ENCODE measurements around the gene PRKAR1B. TPM values are rescaled to one million over a fixed set of nuclear protein-coding genes. Genes with fewer than 3 reads are reported as not detected.

Gene PRKAR1B
- total RNA-seq, 1 experiment from 2014 or later, result 43.3 TPM

- Histone ChIP-seq H3K4ac (ENCODE audit: low read depth, low read length) (no peak overlapping the region), H4K20me1 (ENCODE audit: control insufficient read depth, insufficient read depth, insufficient read length) (no peaks in the 10 kb centered on the region), H3K14ac (ENCODE audit: insufficient read depth, low read length) (no peak overlapping the region), H3T11ph (ENCODE audit: low read length) (no peak overlapping the region), H3K27me3 (ENCODE audit: insufficient read depth, low read length) (no peaks in the 10 kb centered on the region), H2AK5ac (ENCODE audit: insufficient read length, low read length) (no peak overlapping the region), H3K23ac (ENCODE audit: insufficient read length, low read depth, low read length) (no peak overlapping the region), H3K9ac (ENCODE audit: extremely low read depth, insufficient read length, low read length) (no peak overlapping the region), H3K79me2 (ENCODE audit: insufficient read depth, low read length) (peaks cover 14% of the 10 kb centered on the region; the same call in 1 of the 2 replicates), H3K18ac (ENCODE audit: insufficient read length, low read depth, low read length) (no peak overlapping the region), H4K91ac (ENCODE audit: insufficient read length, low read depth, low read length) (no peak overlapping the region), H3K27ac (ENCODE audit: insufficient read length, low read depth, low read length) (no peak overlapping the region), H2BK120ac (ENCODE audit: low read depth, low read length, poor library complexity, severe bottlenecking) (no peak overlapping the region), H3K4me2 (ENCODE audit: insufficient read depth, insufficient read length, low read length) (no peak overlapping the region), H3K4me1 (ENCODE audit: insufficient read depth, low read length) (no peaks in the 10 kb centered on the region), H4K8ac (replicated peaks; ENCODE audit: insufficient read length, low read depth, low read length) (no peak overlapping the region), H3K9me3 (ENCODE audit: control insufficient read depth, low read depth, low read length) (peaks cover 15% of the 10 kb centered on the region), H3K79me1 (ENCODE audit: insufficient read depth, low read depth, low read length, poor library complexity, severe bottlenecking) (no peaks in the 10 kb centered on the region), H2BK20ac (ENCODE audit: low read depth, low read length, poor library complexity, severe bottlenecking) (no peak overlapping the region), H2AFZ (ENCODE audit: low read length) (no peak overlapping the region), H4K5ac (ENCODE audit: insufficient read length, low read depth, low read length) (no peak overlapping the region), H2BK15ac (ENCODE audit: low read depth, low read length) (no peak overlapping the region), H3K56ac (ENCODE audit: insufficient read length, low read depth, low read length) (no peak overlapping the region), H2BK12ac (ENCODE audit: insufficient read length, low read depth, low read length) (no peak overlapping the region), H2BK5ac (ENCODE audit: insufficient read length, low read length) (no peak overlapping the region), H3K23me2 (ENCODE audit: insufficient read length, low read depth, low read length, poor library complexity, severe bottlenecking) (no peaks in the 10 kb centered on the region)
- TF ChIP-seq, protein P1, sequence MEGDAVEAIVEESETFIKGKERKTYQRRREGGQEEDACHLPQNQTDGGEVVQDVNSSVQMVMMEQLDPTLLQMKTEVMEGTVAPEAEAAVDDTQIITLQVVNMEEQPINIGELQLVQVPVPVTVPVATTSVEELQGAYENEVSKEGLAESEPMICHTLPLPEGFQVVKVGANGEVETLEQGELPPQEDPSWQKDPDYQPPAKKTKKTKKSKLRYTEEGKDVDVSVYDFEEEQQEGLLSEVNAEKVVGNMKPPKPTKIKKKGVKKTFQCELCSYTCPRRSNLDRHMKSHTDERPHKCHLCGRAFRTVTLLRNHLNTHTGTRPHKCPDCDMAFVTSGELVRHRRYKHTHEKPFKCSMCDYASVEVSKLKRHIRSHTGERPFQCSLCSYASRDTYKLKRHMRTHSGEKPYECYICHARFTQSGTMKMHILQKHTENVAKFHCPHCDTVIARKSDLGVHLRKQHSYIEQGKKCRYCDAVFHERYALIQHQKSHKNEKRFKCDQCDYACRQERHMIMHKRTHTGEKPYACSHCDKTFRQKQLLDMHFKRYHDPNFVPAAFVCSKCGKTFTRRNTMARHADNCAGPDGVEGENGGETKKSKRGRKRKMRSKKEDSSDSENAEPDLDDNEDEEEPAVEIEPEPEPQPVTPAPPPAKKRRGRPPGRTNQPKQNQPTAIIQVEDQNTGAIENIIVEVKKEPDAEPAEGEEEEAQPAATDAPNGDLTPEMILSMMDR (conservative IDR thresholded peaks at IDR 0.05), result no peak
- Mint-ChIP-seq H3K4me1 (0 out of 4 replicates have a peak, but pooled peaks cover 0 to 2% of the 10 kb centered on the region in 2 experiments), H3K4me3 (no peak overlapping the region), H3K9me3 (no peaks in the 10 kb centered on the region; a peak in 2 of 5 replicates), H3K36me3 (ENCODE audit: insufficient read depth in 1 of 3, low read depth in 3 of 3) (peaks cover 13 to 32% (median 15%) of the 10 kb centered on the region in 3 experiments), H3K27me3 (ENCODE audit: low read depth) (no peaks in the 10 kb centered on the region), H3K27ac (no peak overlapping the region)
- DNase-seq, result no peak
- no CpG with 5 or more reads among the region's 4 CpGs for WGBS (ENCODE audit: extremely low coverage, insufficient read length, low lambda C conversion rate)
These were observed 7.1 kb upstream of the PRKAR1B start for GRCh38 chr7:734214-734613.
